Psoas muscle (tissue), 8 donors: ENCODE data around the gene RNF41. TPM values are rescaled to one million over a fixed set of nuclear protein-coding genes. Genes with fewer than 3 reads are reported as not detected.

Experiments
- ATAC-seq, 4 donors: fragments of 200-7000 bp; cut with Tn5 transposase; one replicate each; pipeline ENCODE4 v1.9.1; 2020; ENCODE audit warnings: moderate library complexity in 3 of 4, mild to moderate bottlenecking in 2 of 4
- DNase-seq, 2 donors: peaks; one replicate each; pipeline ENCODE4 v3.0.0-alpha.2; 2020
- H3K27ac ChIP-seq: fragments of 200-600 bp; one replicate; pipeline ENCODE4 v1.8.0; 2022
- H3K27me3 ChIP-seq, 3 donors: fragments of 200-600 bp in 1 of 3; one replicate each; pipeline versions ENCODE4 v1.6.1 to v1.8.0; 2013 to 2022; ENCODE audit warnings: low read length in 2 of 3, mild to moderate bottlenecking in 2 of 3, moderate library complexity in 1 of 3; ENCODE audit not compliant: insufficient read depth in 3 of 3
- H3K36me3 ChIP-seq, 2 donors: fragments of 200-600 bp in 1 of 2; one replicate each; pipeline versions ENCODE4 v1.6.1 to v1.8.0; 2013 to 2022; ENCODE audit warnings: low read depth in 1 of 2, mild to moderate bottlenecking in 1 of 2, moderate library complexity in 1 of 2; ENCODE audit not compliant: insufficient read depth in 1 of 2
- H3K4me1 ChIP-seq: fragments of 200-600 bp; one replicate; pipeline ENCODE4 v1.8.0; 2022
- H3K4me3 ChIP-seq: fragments of 200-600 bp; one replicate; pipeline ENCODE4 v1.8.0; 2022; ENCODE audit warnings: mild to moderate bottlenecking
- H3K9me3 ChIP-seq: fragments of 200-600 bp; one replicate; pipeline ENCODE4 v1.8.0; 2022
- CTCF ChIP-seq: fragments of 200-600 bp; IDR thresholded peaks from one replicate; pipeline ENCODE4 v1.8.0; 2022; ENCODE audit warnings: antibody characterized with exemption
- WGBS, 3 donors: extraction: QIAGEN DNeasy Blood & Tissue Kit; methylation state at CpG; one replicate each; pipeline versions ENCODE4 v1.1.6 to v1.1.7; 2013; 5-methylcytosine and 5-hydroxymethylcytosine counted together
- intact Hi-C, 2 donors: fragments of 100-400 bp; cut with DNase I; formaldehyde crosslinking; loops; one replicate each; pipeline versions ENCODE4 v1.11.0 to v1.14.2; 2022
- polyA plus RNA-seq, 3 donors: library from polyadenylated mRNA; stranded (reverse); fragments of 200-250 nt; gene quantifications; one replicate each; pipeline ENCODE4 v1.2.3, GENCODE V29; 2013
- total RNA-seq, 4 donors: library from RNA; stranded (reverse); fragmentation: NEBNext Ultra II Directional in 2 of 4; extraction: Animal tissue kit (Norgen Biotek cat#: 25700) in 2 of 4; gene quantifications; one replicate each; pipeline versions ENCODE4 v1.2.1 to v1.2.4, GENCODE V29; 2021 to 2023
- donor health status: healthy with polysubstance abuse.
- donor health status: DM: no; HTN: no; CAD: no; lungs with moderate emphysema.
- donor health status: Bipolar disorder and iron deficiency.
- donor health status: healthy.
- donor health status: DM: yes; HTN: yes; CAD: no.
- donor health status: DM: no; HTN: no; CAD: no.
- donor health status: DM: no; HTN: no; CAD: no.
- donor health status: DM: yes; HTN: yes; CAD: no.

The RNF41 gene
- total and polyA plus RNA-seq, 7 donors = 21.9 to 54.9 (median 28.1) TPM

GRCh38 chr12:56224102-56224701 is 2.5 kb upstream of the RNF41 start, which contains the start of gene NABP2:
Gene NABP2 (plus strand): TSS chr12:56224342. CDS start chr12:56224857, 515 bp downstream.
- ATAC-seq (peak; percentile 86 to 90 (median 89)), DNase-seq (peak; percentile 99)
- TF ChIP-seq CTCF = peak; percentile 84
- Histone ChIP-seq H3K9me3 (no peaks in the 10 kb centered on the region), H3K27me3 (no peaks in the 10 kb centered on the region), H3K36me3 (peaks cover 0 to 27% of the 10 kb centered on the region in 2 donors), H3K27ac (peak within 1 kb of the TSS; percentile 96), H3K4me1 (peaks cover 34% of the 10 kb centered on the region), H3K4me3 (peak within 1 kb of the TSS; percentile 75)
- WGBS, 3 donors = 0 to 1% (median 1%) methylated on average over 28 to 41 of the region's 41 CpGs
- intact Hi-C loops = loop anchor here (1.0 to 5.0 kb wide), 5 partner anchors 31 to 107 kb away; partner anchors contain the start of genes ANKRD52 (in 1 of the 2), RPL41 (in 1 of the 2), SMARCC2 (in 1 of the 2) and ZC3H10 (in 1 of the 2)

- 18 to 21% (median 19%) methylated on average over 15 of the region's 15 CpGs for WGBS, 3 donors
- DNase-seq (no peak), ATAC-seq (peak; percentile 0 to 3 (median 2))
- peaks cover 0 to 22% of the 10 kb centered on the region in 2 donors for H3K36me3 ChIP-seq
- no peaks in the 10 kb centered on the region for H3K9me3 ChIP-seq
- peak overlapping the region; percentile 75 for H3K4me3 ChIP-seq
- H3K4me1 ChIP-seq = peaks cover 39% of the 10 kb centered on the region
- H3K27ac ChIP-seq = peak overlapping the region; percentile 96
- no peak for TF ChIP-seq CTCF
- intact Hi-C loops = loop anchor here (1.0 to 5.0 kb wide), 6 partner anchors 30 to 106 kb away; partner anchors contain the start of genes ANKRD52 (in 1 of the 2), RPL41 (in 1 of the 2), SMARCC2 (in 1 of the 2) and ZC3H10 (in 1 of the 2)
- H3K27me3 ChIP-seq = no peaks in the 10 kb centered on the region
These were observed 1.9 kb upstream of the RNF41 start for GRCh38 chr12:56223571-56224101.

- TF ChIP-seq CTCF = no peak
- DNase-seq (no peak), ATAC-seq (no peak)
- intact Hi-C loops = loop anchor here (2.0 to 5.0 kb wide), 4 partner anchors 34 to 105 kb away; partner anchors contain the start of genes ANKRD52 (in 1 of the 2), RPL41 (in 1 of the 2), SMARCC2 (in 1 of the 2) and ZC3H10 (in 1 of the 2)
- H3K4me3 ChIP-seq = peak overlapping the region; percentile 73
- no peaks in the 10 kb centered on the region for H3K9me3 ChIP-seq
- no peaks in the 10 kb centered on the region for H3K27me3 ChIP-seq
- WGBS, 3 donors = 5 to 12% (median 9%) methylated on average over 4 of the region's 4 CpGs
- H3K4me1 ChIP-seq = peaks cover 40% of the 10 kb centered on the region
- peaks cover 0 to 12% of the 10 kb centered on the region in 2 donors for H3K36me3 ChIP-seq
- H3K27ac ChIP-seq = peak overlapping the region; percentile 96
These were observed 791 bp upstream of the RNF41 start for GRCh38 chr12:56222531-56222895.

GRCh38 chr12:56221232-56221756 is 428 bp downstream of the RNF41 start:
- DNase-seq (peak; percentile 68 to 73), ATAC-seq (peak in 3 of 4 donors; percentile 14 to 35 (median 14))
- TF ChIP-seq CTCF = no peak
- Histone ChIP-seq H3K4me3 (peak overlapping the region; percentile 73), H3K36me3 (peaks cover 3 to 21% of the 10 kb centered on the region in 2 donors), H3K27ac (peak overlapping the region; percentile 96), H3K4me1 (peaks cover 40% of the 10 kb centered on the region), H3K9me3 (no peaks in the 10 kb centered on the region), H3K27me3 (no peaks in the 10 kb centered on the region)
- intact Hi-C loops = loop anchor here in 1 of 2 donors (5.0 kb wide), 3 partner anchors 34 to 104 kb away; partner anchors contain the start of genes ANKRD52, RPL41, SMARCC2 and ZC3H10
- WGBS, 3 donors = 0 to 1% (median 0%) methylated on average over 16 to 21 of the region's 21 CpGs
